ENCODE measurements around the gene PPP1R16B.
"Not testable (repeated sequence)": the region's sequence is repeated elsewhere in the genome, so short reads cannot be mapped to it uniquely, and the experiment has no call there.

PPP1R16B gene

GRCh38 chr20:38855356-38855755 lies 49.9 kb downstream of the PPP1R16B start:
- no peak for DNase-seq

DNA sequence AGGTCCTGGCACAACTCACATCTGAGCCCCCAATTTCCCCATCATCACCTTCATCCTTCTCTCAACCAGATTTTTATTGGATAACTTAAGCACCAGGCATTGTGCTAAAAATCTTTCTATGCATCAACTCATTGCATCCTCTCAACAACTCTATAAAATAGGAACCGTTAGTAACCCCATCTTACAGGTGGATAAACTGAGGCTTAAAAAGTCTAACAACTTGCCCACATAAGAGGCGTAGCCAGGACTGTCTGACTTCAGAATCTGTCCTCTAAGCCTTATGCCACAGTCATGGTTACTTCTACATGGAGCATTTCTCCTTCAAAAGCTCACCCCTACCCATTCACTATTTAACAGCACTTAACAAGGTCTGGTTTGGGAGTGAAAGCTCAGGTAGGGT lies 51.1 kb downstream of the PPP1R16B start:
- no peak for DNase-seq

DNA sequence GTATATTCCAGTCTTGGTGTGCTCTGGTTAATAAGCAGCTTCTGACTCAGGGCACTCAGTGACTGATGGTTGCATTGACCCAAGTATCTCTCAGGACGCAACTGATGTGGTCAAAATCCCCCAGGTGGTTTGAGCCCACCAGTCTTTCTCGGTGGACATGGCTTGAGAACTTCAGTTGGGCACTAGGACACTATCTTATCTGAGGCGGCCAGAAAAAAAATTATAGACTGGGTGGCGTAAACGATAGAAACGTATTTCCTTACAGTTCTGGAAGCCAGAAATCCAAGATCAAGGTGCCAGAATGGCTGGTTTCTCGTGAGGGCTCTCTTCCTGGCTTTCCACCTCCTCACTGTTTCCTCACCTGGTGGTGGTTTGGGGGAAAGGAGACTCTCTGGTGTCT lies 52.2 kb downstream of the PPP1R16B start:
- no peak for DNase-seq

- no peak for DNase-seq
Measured at GRCh38 chr20:38859070-38859690, 53.7 kb downstream of the PPP1R16B start.

GRCh38 chr20:38859857-38860256 lies 54.4 kb downstream of the PPP1R16B start:
- not testable (repeated sequence) for DNase-seq

DNA sequence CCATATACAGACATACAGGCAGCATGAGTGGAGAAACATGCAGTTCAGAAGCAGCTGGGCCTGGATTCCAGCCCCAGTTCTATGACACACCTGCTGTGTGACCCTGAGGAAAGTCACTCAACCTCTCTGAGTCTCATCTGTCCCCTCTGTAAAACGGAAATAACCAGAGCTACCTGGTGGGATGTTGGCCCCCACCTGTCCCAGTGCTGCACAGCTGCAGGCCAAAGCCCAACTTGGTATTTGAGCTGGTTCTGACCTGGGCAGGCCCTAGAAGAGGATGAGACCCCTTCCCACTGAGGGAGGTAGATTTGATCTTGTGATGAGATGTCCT lies 55.5 kb downstream of the PPP1R16B start:
- no peak for DNase-seq

GRCh38 chr20:38862226-38862625 lies 56.7 kb downstream of the PPP1R16B start:
- no peak for DNase-seq

GRCh38 chr20:38863024-38863851 lies 57.7 kb downstream of the PPP1R16B start:
- no peak for DNase-seq

GRCh38 chr20:38864662-38865061 lies 59.2 kb downstream of the PPP1R16B start:
- DNase-seq = no peak

DNA sequence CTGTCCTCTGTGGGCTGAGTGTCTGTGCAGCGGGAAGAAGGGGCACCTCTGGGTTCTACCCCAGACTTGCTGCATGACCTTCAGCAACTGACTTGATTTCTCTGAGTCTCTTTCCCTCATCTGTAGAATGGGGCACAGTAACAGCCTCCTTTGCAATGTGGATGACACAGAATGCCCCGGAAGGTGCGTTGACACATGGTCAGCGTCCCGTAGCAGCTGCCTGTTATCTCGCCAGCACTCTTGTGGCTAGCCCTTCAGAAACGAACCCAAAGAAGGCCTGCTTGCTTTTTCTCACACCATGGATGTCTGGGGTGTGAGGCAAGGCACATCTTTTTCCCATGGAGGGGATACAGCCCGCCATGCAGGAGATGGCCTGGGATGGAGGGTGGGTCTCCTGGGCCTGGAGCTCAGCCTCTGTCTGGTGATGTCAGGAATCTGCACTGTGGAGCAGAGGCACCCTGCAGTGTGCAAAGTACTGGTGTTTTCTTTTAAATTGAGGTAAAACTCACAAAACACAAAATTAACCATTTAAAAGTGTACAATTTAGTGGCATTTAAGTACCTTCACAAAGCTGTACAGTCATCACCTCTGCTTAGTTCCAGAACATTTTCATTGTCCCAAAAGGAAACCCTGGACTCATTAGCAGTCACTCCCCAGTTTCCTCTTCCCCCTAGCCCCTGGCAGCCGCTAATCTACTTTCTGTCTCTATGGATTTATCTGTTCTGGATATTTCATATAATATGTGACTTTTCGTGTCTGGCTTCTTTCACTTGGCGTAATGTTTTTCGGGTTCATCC lies 61.0 kb downstream of the PPP1R16B start:
- no peak for DNase-seq

DNA sequence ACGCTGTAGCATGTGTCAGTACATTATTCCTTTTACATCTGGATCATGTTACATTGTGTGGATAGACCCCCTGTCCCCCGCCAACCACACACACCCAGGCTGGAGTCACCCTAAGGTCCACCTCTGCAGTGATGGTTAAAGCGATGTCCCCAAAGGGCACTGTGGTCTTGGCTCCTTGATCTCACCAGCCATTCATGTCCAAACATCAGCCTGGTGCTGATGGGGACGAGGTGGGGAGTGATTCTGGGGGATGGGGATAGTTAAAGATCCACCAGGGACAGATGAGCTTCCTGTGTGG lies 61.5 kb downstream of the PPP1R16B start:
- no peak for DNase-seq

DNA sequence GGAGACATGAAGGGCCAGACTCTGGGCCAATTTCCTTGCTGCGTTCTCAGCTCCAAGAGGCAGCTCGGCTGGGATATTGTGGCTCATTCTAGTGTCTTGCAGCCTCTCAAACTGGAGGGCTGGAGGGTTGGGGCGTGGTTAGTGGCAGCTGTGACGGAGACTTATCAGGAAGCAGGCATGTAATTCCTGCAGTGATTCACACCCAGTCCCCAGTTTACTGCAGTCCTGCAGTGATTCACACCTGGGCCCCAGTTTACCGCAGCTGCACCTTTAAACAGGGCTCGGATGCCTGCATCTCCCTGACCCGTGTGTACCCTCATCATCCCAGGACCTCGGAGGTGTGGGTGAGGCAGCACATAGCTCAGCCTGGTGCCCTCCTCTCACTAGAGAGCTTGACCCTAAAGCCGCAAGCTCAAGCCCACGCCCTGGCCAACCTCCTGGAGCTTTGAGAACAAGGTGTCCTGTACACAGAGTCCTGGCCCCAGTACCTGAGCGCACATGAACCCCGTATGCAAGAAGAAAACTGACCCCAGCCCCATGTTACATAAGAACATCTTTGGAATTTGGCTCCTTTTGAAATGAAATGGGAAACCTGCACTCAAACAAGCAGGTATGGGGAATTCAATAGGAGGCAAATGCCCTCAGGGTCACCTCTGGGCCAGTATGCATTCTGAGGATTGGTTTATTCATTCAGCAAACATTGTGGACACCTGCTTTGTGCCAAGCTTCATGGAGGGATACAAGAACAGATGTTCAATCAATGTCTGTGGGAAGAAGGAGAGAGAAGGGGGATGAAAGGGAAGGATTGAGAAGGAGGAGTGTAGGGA lies 65.4 kb downstream of the PPP1R16B start:
- no peak for DNase-seq

DNA sequence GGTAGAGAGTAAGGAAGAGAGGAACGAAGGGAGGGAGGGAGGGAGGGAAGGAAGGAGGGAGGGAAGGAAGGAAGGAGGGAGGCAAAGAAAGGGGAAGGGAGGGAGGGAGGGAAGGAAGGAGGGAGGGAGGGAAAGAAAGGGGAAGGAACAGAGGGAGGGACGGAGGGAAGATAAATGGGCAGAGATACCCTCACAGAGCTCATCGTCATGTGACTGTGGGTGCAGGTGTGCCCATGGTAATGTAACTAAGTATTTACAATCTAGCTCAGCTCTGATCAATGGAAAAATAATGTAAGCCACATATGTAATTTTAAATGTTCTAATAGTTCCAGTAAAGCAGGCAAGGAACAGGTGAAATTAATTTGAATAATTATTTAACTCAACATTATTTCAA lies 66.1 kb downstream of the PPP1R16B start:
- DNase-seq = no peak

GRCh38 chr20:38872036-38872435 lies 66.5 kb downstream of the PPP1R16B start:
- DNase-seq = no peak

DNA sequence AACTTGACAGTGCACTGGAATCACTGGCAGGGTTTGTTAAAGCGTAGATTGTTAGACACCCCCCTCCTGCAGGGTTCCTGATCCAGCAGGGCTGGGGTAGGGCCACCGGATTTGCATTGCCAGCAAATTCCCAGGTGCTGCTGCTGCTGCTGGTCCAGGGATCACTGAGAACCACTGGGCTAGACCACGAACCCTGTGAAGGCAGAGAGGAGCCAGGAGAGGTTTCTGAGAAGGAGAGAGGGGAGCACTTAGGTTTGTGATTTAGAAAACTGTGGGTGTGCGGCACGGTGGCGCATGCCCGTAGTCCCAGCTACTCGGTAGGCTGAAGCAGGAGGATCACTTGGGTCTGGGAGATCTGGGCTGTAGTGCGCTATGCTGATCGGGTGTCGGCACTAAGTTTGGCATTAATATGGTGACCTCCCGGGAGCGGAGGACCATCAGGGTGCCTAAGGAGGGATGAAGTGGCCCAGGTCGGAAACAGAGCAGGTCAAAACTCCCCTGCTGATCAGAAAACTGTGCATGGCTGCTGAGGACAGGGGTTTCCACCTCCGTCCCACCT lies 67.1 kb downstream of the PPP1R16B start:
- no peak for DNase-seq

- DNase-seq = no peak
Measured at GRCh38 chr20:38873050-38873581, 67.6 kb downstream of the PPP1R16B start.

GRCh38 chr20:38874460-38875174 lies 69.1 kb downstream of the PPP1R16B start:
- no peak for DNase-seq

DNA sequence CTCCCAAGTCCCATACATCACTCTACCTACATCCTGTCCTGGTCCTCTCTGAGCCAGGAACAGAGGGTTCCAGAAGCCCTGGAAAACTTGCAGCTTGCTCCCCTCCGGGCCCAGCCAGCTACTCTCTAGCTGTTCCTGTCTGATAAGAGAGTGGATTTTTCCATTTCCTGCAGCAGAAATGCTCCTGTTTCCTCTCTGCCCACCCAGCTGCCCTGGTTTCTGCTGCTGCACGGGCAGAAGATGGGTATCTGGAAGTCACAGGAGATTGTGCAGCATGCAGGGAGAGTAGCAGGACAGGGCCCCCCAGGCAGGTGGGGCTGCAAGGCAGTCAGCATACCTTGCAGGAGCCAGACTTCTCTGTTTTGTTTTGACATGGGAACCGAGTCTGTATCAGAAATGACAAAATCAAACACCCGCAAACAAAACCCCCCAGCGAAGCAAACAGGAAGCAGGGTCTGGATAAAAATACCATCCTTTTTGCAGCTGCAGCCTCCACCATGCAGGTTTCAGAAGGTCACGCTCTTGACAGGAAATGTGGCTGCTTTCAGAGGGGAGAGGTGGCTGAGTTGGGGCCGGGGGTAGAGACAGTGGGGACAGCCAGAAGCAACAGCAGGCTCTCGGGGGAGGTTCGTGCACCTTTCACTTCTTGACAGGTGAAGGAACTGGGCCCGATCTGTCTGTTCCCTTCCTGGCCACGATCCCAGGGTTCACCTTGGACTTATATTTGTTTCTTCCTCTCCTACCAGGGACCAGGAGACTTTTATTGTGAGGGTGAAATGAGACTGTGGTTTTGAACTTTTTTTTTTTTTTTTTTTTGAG lies 69.9 kb downstream of the PPP1R16B start:
- peak; percentile 21 for DNase-seq

DNA sequence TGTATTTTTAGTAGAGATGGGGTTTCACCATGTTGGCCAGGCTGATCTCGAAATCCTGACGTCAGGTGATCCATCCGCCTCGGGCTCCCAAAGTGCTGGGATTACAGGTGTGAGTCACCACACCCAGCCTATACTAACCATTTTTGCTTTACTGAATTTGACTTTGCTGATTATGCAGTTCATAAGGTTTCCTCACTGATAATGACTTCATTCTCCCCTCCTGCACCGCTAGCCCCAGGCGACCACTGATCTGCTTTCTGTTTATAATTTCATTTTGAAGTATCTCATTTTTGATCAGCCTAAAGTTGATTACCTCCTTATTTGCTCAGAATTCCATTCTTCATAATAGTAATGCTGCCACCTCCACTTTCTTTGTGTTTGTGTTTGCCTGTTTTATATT lies 72.0 kb downstream of the PPP1R16B start:
- DNase-seq = no peak

DNA sequence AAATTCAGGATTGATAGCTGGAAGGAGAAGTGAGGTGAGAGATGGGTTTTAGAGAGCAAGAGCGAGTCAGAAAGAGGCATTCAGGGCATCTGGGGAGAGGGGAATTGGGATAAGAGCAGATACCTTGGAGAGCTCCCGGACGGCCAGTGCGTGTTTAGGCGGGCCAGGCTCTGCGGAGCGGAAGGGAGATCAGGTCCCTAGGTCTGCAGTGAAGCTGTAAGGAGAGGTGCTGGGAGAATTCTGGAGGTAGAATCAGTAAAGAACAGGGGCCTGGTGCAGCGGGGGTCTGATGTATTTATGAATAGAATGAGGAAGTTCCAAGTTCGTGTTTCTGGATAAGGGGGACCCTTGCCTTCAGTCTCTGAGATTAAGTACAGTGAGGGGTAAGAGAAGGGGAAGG lies 73.4 kb downstream of the PPP1R16B start:
- DNase-seq = peak; percentile 44
